Activated CD4-positive, alpha-beta T cell treated with anti-CD3 and anti-CD28 coated beads, Interleukin-2, amount 50 U/mL, for 4 hours (primary cell): Measurements from ENCODE around the gene DDX39B.

Experiments
- DNase-seq, 2 experiments: peaks; one replicate each; pipeline ENCODE4 v3.0.0-alpha.2; 2020

DDX39B gene

GRCh38 chr6:31546958-31547726 lies 5.3 kb upstream of the DDX39B start, which contains the start of gene NFKBIL1:
NFKBIL1 (plus strand) TSS chr6:31547608; CDS start chr6:31547695, 87 bp downstream.
- DNase-seq, result peak; percentile 84 to 85

GRCh38 chr6:31546339-31546957 lies 4.6 kb upstream of the DDX39B start, which contains the start of gene ATP6V1G2:
ATP6V1G2 (minus strand) TSS chr6:31546608; CDS start chr6:31546559, 49 bp downstream.
- peak; percentile 81 to 82 for DNase-seq

- DNase-seq, result no peak
Observed at GRCh38 chr6:31545291-31545690, 3.5 kb upstream of the DDX39B start.

GRCh38 chr6:31544676-31545075 lies 2.9 kb upstream of the DDX39B start:
- DNase-seq, result no peak

- DNase-seq, result no peak
Observed at GRCh38 chr6:31543639-31544038, 1.8 kb upstream of the DDX39B start.

GRCh38 chr6:31541059-31541657 lies 645 bp downstream of the DDX39B start:
- peak; percentile 56 for DNase-seq

GRCh38 chr6:31540640-31541039 lies 1.2 kb downstream of the DDX39B start:
- DNase-seq, result no peak

GRCh38 chr6:31538805-31539400 lies 2.9 kb downstream of the DDX39B start:
- DNase-seq, result no peak

GRCh38 chr6:31535538-31536324 lies 6.1 kb downstream of the DDX39B start:
- no peak for DNase-seq

- no peak for DNase-seq
Observed at GRCh38 chr6:31534521-31535040, 7.2 kb downstream of the DDX39B start.

GRCh38 chr6:31534011-31534410 lies 7.8 kb downstream of the DDX39B start:
- no peak for DNase-seq

GRCh38 chr6:31533455-31533841 lies 8.4 kb downstream of the DDX39B start:
- DNase-seq, result no peak

GRCh38 chr6:31532644-31533454 lies 9.0 kb downstream of the DDX39B start:
- DNase-seq, result no peak

GRCh38 chr6:31531771-31532643 lies 9.8 kb downstream of the DDX39B start:
- DNase-seq, result no peak

- no peak for DNase-seq
Observed at GRCh38 chr6:31531162-31531561, 10.6 kb downstream of the DDX39B start.

- no peak for DNase-seq
Observed at GRCh38 chr6:31530659-31531058, 11.1 kb downstream of the DDX39B start.

- no peak for DNase-seq
Observed at GRCh38 chr6:31529329-31530150, 12.3 kb downstream of the DDX39B start.

GRCh38 chr6:31528821-31529328 lies 12.9 kb downstream of the DDX39B start, which contains the start of gene MCCD1:
MCCD1 (plus strand) TSS chr6:31528962; CDS start chr6:31529015, 53 bp downstream.
- no peak for DNase-seq

GRCh38 chr6:31528307-31528777 lies 13.5 kb downstream of the DDX39B start:
- no peak for DNase-seq
